Immature natural killer cell (primary cell): ENCODE data around the gene NPAS3. TPM values are rescaled to one million over a fixed set of nuclear protein-coding genes. Genes with fewer than 3 reads are reported as not detected.

Source experiments
- DNase-seq, 3 donors: peaks; one replicate each; pipeline ENCODE4 v3.0.0; 2022; ENCODE audit warnings: mixed read lengths in 1 of 3
- H3K27ac Mint-ChIP-seq, 6 donors: one replicate each; pipeline ENCODE4 v1.8.0; 2020; ENCODE audit warnings: mixed read lengths in 6 of 6, mild to moderate bottlenecking in 5 of 6, inconsistent platforms in 4 of 6, moderate library complexity in 3 of 6
- H3K27me3 Mint-ChIP-seq, 3 donors: one replicate each; pipeline ENCODE4 v1.8.0; 2020 to 2021; ENCODE audit warnings: low read depth in 3 of 3, mild to moderate bottlenecking in 3 of 3, mixed read lengths in 3 of 3, moderate library complexity in 3 of 3, inconsistent platforms in 1 of 3
- H3K36me3 Mint-ChIP-seq, 3 donors: one replicate each; pipeline ENCODE4 v1.8.0; 2020; ENCODE audit warnings: mixed read lengths in 3 of 3, inconsistent platforms in 2 of 3, mild to moderate bottlenecking in 2 of 3
- H3K4me1 Mint-ChIP-seq, 2 donors: one replicate each; pipeline ENCODE4 v1.8.0; 2020; ENCODE audit warnings: inconsistent platforms in 2 of 2, mild to moderate bottlenecking in 2 of 2, mixed read lengths in 2 of 2, moderate library complexity in 1 of 2
- H3K4me3 Mint-ChIP-seq, 5 donors: one replicate each; pipeline ENCODE4 v1.8.0; 2020; ENCODE audit warnings: mild to moderate bottlenecking in 5 of 5, mixed read lengths in 5 of 5, inconsistent platforms in 3 of 5, moderate library complexity in 3 of 5
- H3K9me3 Mint-ChIP-seq, 6 donors: one replicate each; pipeline ENCODE4 v1.8.0; 2020; ENCODE audit warnings: mild to moderate bottlenecking in 6 of 6, mixed read lengths in 6 of 6, inconsistent platforms in 4 of 6, moderate library complexity in 3 of 6
- polyA plus RNA-seq, 3 donors: library from polyadenylated mRNA; unstranded; fragments of 300-500 nt; fragmentation: Illumina TruSeq; gene quantifications; one replicate each; pipeline ENCODE4 v1.2.3, GENCODE V29; 2021

NPAS3 gene
- polyA plus RNA-seq, 3 donors from 2014 or later: not detected

DNA sequence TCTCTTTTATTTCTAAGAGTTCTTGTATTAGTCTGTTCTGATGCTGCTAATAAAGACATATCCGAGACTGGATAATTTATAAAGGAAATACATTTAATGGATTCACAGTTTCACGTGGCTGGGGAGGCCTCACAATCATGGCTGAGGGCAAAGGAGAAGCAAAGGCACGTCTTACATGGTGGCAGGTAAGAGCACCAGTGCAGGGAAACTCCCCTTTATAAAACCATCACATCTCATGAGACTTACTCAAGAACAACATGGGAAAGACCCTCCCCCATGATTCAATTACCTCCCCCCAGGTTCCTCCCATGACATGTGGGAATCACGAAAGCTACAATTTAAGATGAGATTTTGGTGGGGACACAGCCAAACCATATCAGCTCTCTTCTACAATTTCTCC lies 503.0 kb downstream of the NPAS3 start:
- Mint-ChIP-seq H3K9me3 (peaks cover 0 to 13% (median 3%) of the 10 kb centered on the region in 6 donors), H3K27ac (no peak overlapping the region), H3K4me1 (peaks cover 0 to 4% of the 10 kb centered on the region in 2 donors), H3K4me3 (no peak overlapping the region), H3K27me3 (no peaks in the 10 kb centered on the region), H3K36me3 (no peaks in the 10 kb centered on the region)
- no peak for DNase-seq

DNA sequence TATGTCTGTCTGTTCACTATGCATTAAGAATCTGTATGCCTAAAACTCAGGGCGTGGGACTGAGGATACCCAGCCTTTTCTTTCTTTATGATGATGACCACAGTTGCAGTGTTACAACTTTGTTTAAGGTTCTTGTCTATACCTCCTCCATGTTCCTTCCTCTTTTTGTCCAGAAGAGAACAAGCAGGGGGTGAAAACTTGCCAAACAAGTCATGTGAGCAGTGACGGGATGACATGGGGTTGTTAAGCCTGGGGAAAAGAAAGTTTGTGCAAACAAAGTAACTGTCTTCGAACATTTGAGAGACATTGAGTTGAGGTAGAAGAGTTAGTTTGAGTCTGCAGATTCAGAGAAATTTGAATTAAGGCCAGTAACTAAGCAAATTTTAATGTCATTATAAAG lies 505.5 kb downstream of the NPAS3 start:
- H3K4me1 Mint-ChIP-seq: no peaks in the 10 kb centered on the region
- no peak overlapping the region for H3K4me3 Mint-ChIP-seq
- no peaks in the 10 kb centered on the region for H3K36me3 Mint-ChIP-seq
- H3K27ac Mint-ChIP-seq: no peak overlapping the region
- H3K27me3 Mint-ChIP-seq: no peaks in the 10 kb centered on the region
- peaks cover 0 to 8% (median 1%) of the 10 kb centered on the region in 6 donors for H3K9me3 Mint-ChIP-seq
- DNase-seq: no peak

DNA sequence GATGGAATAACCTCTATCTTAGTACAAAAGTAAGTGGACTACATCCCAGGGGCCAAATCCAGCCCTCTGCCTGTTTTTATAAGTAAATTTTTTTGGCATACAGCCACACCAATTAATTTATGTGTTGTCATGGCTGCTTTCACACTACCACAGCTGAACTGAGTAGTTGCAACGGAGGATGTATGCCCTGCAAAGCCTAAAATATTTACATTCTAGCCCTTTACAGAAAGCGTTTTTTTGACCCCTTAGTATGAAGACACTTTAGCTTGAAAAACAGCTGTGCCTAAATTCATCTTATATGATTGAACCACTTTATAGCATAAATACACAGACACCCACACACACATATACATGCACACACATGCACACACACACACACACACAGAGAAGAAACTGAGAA lies 510.6 kb downstream of the NPAS3 start:
- DNase-seq: no peak

DNA sequence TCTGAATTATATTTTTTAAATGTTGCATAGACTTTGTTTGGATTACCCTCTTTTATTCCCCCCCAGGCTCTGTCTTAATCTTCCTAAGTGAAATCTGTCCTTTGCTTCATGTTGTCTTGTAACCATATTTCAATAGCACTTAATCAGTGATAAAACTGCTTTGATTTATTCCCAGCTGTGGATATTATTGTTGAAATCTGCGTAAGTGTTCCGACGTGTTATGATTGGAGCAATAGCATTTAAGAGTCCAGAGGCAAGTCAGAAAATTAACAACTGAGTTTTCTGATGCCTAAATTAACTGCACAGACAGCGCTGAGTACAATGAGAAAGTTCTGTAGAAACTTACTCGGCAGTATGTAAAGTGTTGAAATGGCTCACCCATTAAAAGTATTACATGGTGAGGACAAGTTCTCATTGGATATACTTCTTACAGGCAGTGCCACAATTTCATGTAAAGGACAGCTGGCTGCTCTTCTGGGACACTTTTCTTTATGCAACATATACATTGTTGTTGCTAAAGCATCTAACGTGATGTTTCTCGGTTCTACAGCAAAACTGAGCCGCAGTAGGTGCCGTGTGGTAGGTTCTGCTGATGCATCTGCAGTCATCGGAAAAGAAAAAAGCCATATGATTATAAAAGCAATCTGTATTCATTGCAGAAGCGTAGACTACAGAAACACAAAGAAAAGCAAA lies 511.2 kb downstream of the NPAS3 start:
- Mint-ChIP-seq H3K9me3 (peaks cover 0 to 24% (median 3%) of the 10 kb centered on the region in 6 donors), H3K4me1 (peaks cover 5 to 12% of the 10 kb centered on the region in 2 donors), H3K27me3 (no peaks in the 10 kb centered on the region), H3K4me3 (no peak overlapping the region), H3K36me3 (peaks cover 0 to 4% (median 0%) of the 10 kb centered on the region in 3 donors), H3K27ac (no peak overlapping the region)
- no peak for DNase-seq

More for the DNA sequence above, 510.6 kb downstream of the NPAS3 start:
- H3K27ac Mint-ChIP-seq: no peak overlapping the region
- H3K4me3 Mint-ChIP-seq: no peak overlapping the region
- H3K4me1 Mint-ChIP-seq: peaks cover under 1 to 7% of the 10 kb centered on the region in 2 donors
- no peaks in the 10 kb centered on the region for H3K27me3 Mint-ChIP-seq
- peaks cover 0 to under 1% (median 0%) of the 10 kb centered on the region in 3 donors for H3K36me3 Mint-ChIP-seq
- peaks cover 0 to 19% (median 2%) of the 10 kb centered on the region in 6 donors for H3K9me3 Mint-ChIP-seq

DNA sequence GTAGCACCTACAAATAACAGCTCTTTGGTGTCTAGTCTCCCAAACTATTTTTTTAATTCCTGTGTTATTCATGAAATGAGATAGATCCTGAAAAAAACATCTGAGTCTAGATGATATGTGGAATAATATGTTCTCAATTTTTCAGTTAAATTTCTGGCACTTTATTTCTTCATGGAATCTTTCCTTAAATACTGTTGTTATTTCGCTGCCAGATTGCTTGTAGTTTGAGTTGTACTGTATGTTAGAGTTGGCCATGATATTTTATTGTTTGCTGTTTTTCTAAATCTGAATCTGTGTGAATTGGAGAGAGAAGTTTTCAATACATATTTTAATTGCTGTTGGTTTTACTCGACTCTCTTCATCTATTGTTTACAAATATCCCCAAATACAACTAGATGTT lies 511.7 kb downstream of the NPAS3 start:
- H3K4me3 Mint-ChIP-seq: no peak overlapping the region
- no peak overlapping the region for H3K27ac Mint-ChIP-seq
- H3K4me1 Mint-ChIP-seq: peaks cover 5 to 12% of the 10 kb centered on the region in 2 donors
- H3K36me3 Mint-ChIP-seq: peaks cover 0 to 4% (median 0%) of the 10 kb centered on the region in 3 donors
- H3K9me3 Mint-ChIP-seq: peaks cover 0 to 24% (median 3%) of the 10 kb centered on the region in 6 donors
- no peaks in the 10 kb centered on the region for H3K27me3 Mint-ChIP-seq
- DNase-seq: no peak

DNA sequence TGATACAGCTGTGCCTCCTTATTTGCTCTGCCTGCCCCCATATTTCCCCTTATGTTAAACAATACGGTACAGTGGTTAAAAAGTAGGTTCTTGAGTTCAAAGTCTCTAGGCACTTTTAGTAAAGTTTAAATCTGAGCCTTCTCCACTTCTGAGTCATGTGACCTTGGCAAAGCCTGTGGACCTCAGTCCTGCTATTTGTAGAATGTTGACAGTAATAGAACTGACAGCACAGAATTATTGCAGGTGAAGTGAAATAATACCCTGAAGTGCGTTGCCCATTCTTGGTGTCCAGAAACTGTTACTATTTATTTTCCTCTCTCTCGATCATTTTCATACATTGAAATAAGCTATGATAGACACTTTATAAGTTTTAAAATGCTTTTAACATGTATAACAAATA lies 512.5 kb downstream of the NPAS3 start:
- peaks cover 0 to 24% (median 3%) of the 10 kb centered on the region in 6 donors for H3K9me3 Mint-ChIP-seq
- H3K4me1 Mint-ChIP-seq: peaks cover 5 to 12% of the 10 kb centered on the region in 2 donors
- no peak for DNase-seq
- H3K27me3 Mint-ChIP-seq: no peaks in the 10 kb centered on the region
- no peak overlapping the region for H3K27ac Mint-ChIP-seq
- peaks cover 0 to 4% (median 0%) of the 10 kb centered on the region in 3 donors for H3K36me3 Mint-ChIP-seq
- H3K4me3 Mint-ChIP-seq: no peak overlapping the region

DNA sequence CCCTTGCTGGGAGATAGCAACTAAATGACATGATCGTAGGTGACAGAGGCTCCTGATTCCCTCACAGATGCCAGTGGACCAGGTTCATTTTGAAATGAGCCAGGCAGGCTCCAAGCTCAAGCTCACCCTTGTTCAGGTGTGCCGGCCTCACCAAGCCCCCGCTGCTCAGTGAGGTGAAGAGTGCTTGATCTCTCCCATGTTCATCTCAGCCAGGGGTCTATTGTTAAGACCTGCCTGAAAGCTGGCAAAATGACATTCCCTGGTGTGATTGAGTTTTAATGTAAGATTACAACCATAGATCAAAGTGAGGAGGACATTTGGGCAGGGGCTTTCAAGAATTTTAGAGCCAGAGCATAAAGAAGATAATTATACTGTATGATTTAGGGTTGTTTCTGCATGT lies 514.3 kb downstream of the NPAS3 start:
- Mint-ChIP-seq H3K4me3 (no peak overlapping the region), H3K27me3 (no peaks in the 10 kb centered on the region), H3K36me3 (peaks cover 0 to 4% (median 0%) of the 10 kb centered on the region in 3 donors), H3K27ac (no peak overlapping the region), H3K4me1 (peaks cover 5 to 12% of the 10 kb centered on the region in 2 donors), H3K9me3 (peaks cover 0 to 24% (median 3%) of the 10 kb centered on the region in 6 donors)
- no peak for DNase-seq

DNA sequence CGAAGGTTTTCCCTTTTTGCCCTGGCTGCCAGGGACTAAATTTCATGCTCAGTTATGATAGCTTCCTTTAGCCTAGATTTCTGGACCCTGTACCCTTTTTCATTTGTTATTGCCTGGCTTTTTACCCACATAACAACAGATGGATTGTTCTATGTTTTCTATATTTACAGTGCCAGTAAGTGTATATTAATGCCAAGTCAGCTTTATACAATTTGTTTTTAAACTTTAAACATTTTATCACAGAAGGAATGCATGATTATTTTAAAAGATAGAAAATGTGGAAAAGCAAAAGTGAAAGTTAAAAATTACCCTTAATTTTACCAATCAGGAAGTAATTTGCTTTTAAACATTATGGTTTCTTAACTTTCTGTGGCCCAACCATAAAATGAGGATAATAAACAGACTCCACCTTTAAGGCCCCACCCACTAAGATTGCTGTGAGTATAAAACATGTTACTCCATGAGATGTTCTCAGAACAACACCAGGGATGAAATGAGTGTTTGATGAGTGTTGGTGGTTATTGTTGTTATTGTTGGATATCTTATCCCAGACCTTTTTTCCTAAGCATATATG lies 515.4 kb downstream of the NPAS3 start:
- Mint-ChIP-seq H3K36me3 (peaks cover 0 to 4% (median 0%) of the 10 kb centered on the region in 3 donors), H3K27ac (no peak overlapping the region), H3K4me1 (peaks cover 5 to 12% of the 10 kb centered on the region in 2 donors), H3K4me3 (peak overlapping the region in 1 of 5 donors; percentile 31), H3K27me3 (no peaks in the 10 kb centered on the region), H3K9me3 (peaks cover 1 to 24% (median 3%) of the 10 kb centered on the region in 6 donors)
- no peak for DNase-seq

DNA sequence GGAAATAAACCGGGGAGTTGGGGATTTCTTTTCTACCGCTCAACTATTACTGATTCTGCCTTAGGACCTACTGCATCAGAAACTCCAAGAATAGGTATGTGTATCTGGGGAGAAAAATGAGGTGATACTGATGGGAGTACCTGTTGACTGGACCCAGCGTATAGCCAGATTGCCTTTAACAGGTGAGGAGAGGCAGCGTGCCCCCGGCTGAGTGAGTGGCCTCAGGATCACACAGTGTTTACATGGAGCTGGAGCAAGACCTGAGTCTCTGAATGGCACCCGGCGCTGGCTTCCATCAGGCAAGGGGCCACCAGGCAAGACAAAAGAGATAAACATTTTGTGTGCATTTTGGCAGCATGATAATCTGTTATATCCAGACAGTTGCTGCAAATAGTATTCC lies 516.0 kb downstream of the NPAS3 start:
- Mint-ChIP-seq H3K4me1 (peaks cover 5 to 12% of the 10 kb centered on the region in 2 donors), H3K9me3 (peaks cover 1 to 24% (median 3%) of the 10 kb centered on the region in 6 donors), H3K4me3 (peak overlapping the region in 1 of 5 donors; percentile 0), H3K36me3 (peaks cover 0 to 4% (median 0%) of the 10 kb centered on the region in 3 donors), H3K27ac (no peak overlapping the region), H3K27me3 (no peaks in the 10 kb centered on the region)
- no peak for DNase-seq

DNA sequence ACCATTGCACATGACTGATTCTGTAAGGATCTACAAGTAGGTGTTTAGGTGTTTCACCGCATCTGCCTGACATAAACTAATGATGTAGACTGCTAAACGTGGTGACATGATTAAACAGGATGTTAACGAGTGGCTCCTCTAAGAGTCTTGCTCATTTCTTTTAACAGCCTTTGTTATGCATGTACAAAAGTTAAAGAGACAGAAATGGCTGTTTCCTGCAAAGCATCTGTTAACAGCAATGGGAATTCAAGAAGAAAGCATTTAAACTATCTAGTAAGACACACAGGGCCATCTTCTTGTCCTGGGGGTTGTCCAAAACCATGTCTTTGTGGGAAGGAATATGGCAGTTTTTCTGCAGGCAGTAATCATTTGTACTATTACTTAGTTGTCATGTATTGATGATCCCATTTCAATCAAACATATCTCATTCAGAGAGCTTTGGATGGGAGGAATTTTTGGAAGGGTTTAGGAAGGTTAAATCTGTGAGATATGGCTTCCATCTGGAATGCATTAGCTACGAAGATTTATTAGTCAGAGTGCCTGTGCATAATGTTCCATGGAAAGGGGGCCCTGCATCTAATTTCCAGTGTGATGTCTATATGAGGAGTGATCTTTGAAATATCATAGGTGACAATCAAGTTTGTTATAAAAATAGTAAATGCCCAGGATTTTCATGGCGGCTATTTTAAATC lies 517.1 kb downstream of the NPAS3 start:
- Mint-ChIP-seq H3K36me3 (peaks cover 0 to 4% (median 0%) of the 10 kb centered on the region in 3 donors), H3K4me1 (peaks cover 5 to 12% of the 10 kb centered on the region in 2 donors), H3K27ac (no peak overlapping the region), H3K9me3 (peaks cover 1 to 19% (median 3%) of the 10 kb centered on the region in 6 donors), H3K27me3 (no peaks in the 10 kb centered on the region), H3K4me3 (no peak overlapping the region)
- no peak for DNase-seq

DNA sequence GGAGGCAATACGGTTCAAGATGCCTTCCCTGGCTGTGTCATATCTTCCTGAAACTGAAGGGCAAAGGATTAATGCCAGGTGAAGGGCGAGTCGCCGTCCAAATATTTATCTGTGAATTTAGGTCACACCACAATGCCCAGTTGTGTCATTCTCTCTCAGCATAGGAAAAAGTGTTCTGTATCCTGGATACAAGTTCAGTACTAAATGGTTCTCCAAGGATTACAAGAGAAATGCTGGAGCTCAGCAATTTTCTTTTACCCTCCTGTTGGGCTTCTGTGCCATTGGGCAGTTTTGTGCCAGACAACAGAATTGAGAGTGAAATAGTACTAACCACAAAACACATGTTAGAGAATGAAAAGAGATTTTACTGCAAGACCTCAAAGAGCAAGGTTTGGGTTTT lies 518.3 kb downstream of the NPAS3 start:
- no peaks in the 10 kb centered on the region for H3K27me3 Mint-ChIP-seq
- no peak overlapping the region for H3K4me3 Mint-ChIP-seq
- DNase-seq: no peak
- peaks cover 0 to 8% (median 2%) of the 10 kb centered on the region in 6 donors for H3K9me3 Mint-ChIP-seq
- H3K27ac Mint-ChIP-seq: no peak overlapping the region
- peaks cover 0 to 4% (median 0%) of the 10 kb centered on the region in 3 donors for H3K36me3 Mint-ChIP-seq
- peaks cover 5 to 12% of the 10 kb centered on the region in 2 donors for H3K4me1 Mint-ChIP-seq

DNA sequence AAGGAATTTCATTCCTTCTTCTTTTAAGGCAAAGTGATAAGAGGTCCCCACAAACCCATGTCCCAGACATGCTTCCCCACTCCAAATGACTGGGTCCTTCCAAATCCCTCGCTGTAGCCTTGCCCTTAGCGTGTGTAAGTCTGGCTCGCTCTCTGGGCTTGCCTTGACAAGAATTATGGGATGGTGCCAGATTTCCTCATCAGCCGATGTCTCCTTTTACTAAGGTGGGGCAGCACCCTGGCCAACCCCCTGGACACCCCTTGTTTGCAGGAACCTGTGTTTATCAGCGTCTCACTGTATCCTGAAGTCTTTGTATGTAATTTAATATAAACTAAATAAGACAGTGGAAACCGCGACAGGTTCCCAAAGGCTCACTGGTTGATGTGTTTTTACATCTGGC lies 518.9 kb downstream of the NPAS3 start:
- Mint-ChIP-seq H3K4me1 (peaks cover 5 to 12% of the 10 kb centered on the region in 2 donors), H3K27me3 (no peaks in the 10 kb centered on the region)

DNA sequence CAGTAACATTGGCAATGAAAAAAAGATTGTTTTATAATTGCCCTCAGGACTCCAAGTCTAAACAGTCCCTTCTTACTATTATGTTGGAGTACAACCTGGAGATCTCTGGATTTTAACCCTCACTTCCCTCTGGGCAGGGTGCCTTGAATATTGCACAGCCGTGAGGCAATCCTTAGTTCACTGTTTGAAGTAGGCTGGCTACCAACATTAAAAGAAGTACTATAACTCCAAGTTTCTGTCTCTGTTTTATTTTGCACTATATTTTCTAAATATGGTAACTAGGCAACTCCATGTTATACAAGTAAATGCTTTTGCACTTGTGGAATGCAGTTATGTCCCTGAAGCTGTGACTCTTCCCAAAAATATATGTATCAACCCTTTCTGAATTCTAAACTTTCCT lies 521.5 kb downstream of the NPAS3 start:
- no peak for DNase-seq
- no peak overlapping the region for H3K4me3 Mint-ChIP-seq
- no peak overlapping the region for H3K27ac Mint-ChIP-seq
- H3K9me3 Mint-ChIP-seq: peaks cover 0 to 2% (median 0%) of the 10 kb centered on the region in 6 donors
- no peaks in the 10 kb centered on the region for H3K27me3 Mint-ChIP-seq
- no peaks in the 10 kb centered on the region for H3K36me3 Mint-ChIP-seq
- H3K4me1 Mint-ChIP-seq: no peaks in the 10 kb centered on the region

More for the DNA sequence above, 518.9 kb downstream of the NPAS3 start:
- no peak overlapping the region for H3K4me3 Mint-ChIP-seq
- peaks cover 0 to 4% (median 0%) of the 10 kb centered on the region in 3 donors for H3K36me3 Mint-ChIP-seq
- no peak overlapping the region for H3K27ac Mint-ChIP-seq
- no peak for DNase-seq
- peaks cover 0 to 6% (median 2%) of the 10 kb centered on the region in 6 donors for H3K9me3 Mint-ChIP-seq

DNA sequence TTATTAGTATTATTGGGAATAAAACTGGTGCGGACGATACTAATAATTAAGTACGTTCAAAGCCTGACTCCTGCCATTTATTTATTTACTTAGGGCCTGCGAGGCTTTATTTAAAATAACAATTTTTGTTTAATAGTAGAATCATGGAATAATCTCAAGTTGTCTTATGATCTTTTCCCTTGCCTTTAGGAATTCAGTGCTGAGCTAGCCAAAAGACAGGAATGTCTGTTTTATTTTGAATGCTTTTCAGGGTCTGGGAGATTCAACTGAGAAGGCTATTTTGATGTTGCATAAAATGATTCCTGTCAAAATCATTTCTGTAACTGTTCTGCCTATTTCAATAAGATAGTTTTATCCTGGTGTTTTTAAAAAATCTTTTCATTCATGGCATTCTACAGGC lies 522.4 kb downstream of the NPAS3 start:
- peaks cover 0 to 2% (median 0%) of the 10 kb centered on the region in 6 donors for H3K9me3 Mint-ChIP-seq
- no peaks in the 10 kb centered on the region for H3K4me1 Mint-ChIP-seq
- H3K27me3 Mint-ChIP-seq: no peaks in the 10 kb centered on the region
- H3K36me3 Mint-ChIP-seq: no peaks in the 10 kb centered on the region
- DNase-seq: no peak
- no peak overlapping the region for H3K27ac Mint-ChIP-seq
- H3K4me3 Mint-ChIP-seq: no peak overlapping the region
